Aorta (tissue), 5 donors: ENCODE results near the gene NRG3. TPM values are rescaled to one million over a fixed set of nuclear protein-coding genes. Genes with fewer than 3 reads are reported as not detected.

Source experiments
- ATAC-seq: fragments of 200-7000 bp; cut with Tn5 transposase; one replicate; pipeline ENCODE4 v1.9.1; 2022; ENCODE audit warnings: moderate library complexity; ENCODE audit not compliant: low FRiP score
- DNase-seq, 2 donors: peaks; one replicate each; pipeline ENCODE4 v3.0.0-alpha.2; 2020
- H3K27ac ChIP-seq, 2 donors: one replicate each; pipeline ENCODE4 v1.5.1; 2013; ENCODE audit warnings: low read length in 2 of 2, mild to moderate bottlenecking in 2 of 2, moderate library complexity in 2 of 2, control low read depth in 1 of 2, inconsistent platforms in 1 of 2, low read depth in 1 of 2
- H3K27me3 ChIP-seq, 2 donors: one replicate each; pipeline ENCODE4 v1.6.1; 2013; ENCODE audit warnings: control low read depth in 1 of 2, low read length in 1 of 2, mild to moderate bottlenecking in 1 of 2, moderate library complexity in 1 of 2; ENCODE audit not compliant: insufficient read depth in 2 of 2, control insufficient read depth in 1 of 2
- H3K36me3 ChIP-seq, 2 donors: one replicate each; pipeline ENCODE4 v1.6.1; 2013; ENCODE audit warnings: control low read depth in 1 of 2, low read length in 1 of 2, mild to moderate bottlenecking in 1 of 2; ENCODE audit not compliant: insufficient read depth in 2 of 2, control insufficient read depth in 1 of 2
- H3K4me1 ChIP-seq, 2 donors: one replicate each; pipeline ENCODE4 v1.6.1; 2013; ENCODE audit warnings: low read length in 2 of 2, control low read depth in 1 of 2, mild to moderate bottlenecking in 1 of 2, moderate library complexity in 1 of 2; ENCODE audit not compliant: insufficient read depth in 2 of 2, control insufficient read depth in 1 of 2
- H3K4me3 ChIP-seq, 2 donors: one replicate each; pipeline ENCODE4 v1.5.1; 2013; ENCODE audit warnings: low read length in 2 of 2, control low read depth in 1 of 2, mild to moderate bottlenecking in 1 of 2
- H3K9me3 ChIP-seq: one replicate; pipeline ENCODE4 v1.6.1; 2013; ENCODE audit warnings: mild to moderate bottlenecking, low read length; ENCODE audit not compliant: control insufficient read depth
- WGBS, 2 donors: extraction: QIAGEN DNeasy Blood & Tissue Kit; methylation state at CpG; one replicate each; pipeline ENCODE4 v1.1.7; 2013; 5-methylcytosine and 5-hydroxymethylcytosine counted together
- intact Hi-C, 2 donors: fragments of 100-400 bp; cut with DNase I; formaldehyde crosslinking; loops; one replicate each; pipeline versions ENCODE4 v1.14.2 to v1.15.0; 2022
- polyA plus RNA-seq, 2 donors: library from polyadenylated mRNA; stranded (reverse); fragments of 200-250 nt; gene quantifications; one replicate each; pipeline ENCODE4 v1.2.3, GENCODE V29; 2013
- total RNA-seq, 2 donors: library from RNA; stranded (reverse); fragmentation: NEBNext Ultra II Directional; extraction: Animal tissue kit (Norgen Biotek cat#: 25700); gene quantifications; one replicate each; pipeline ENCODE4 v1.2.1, GENCODE V29; 2021
- donor health status: healthy with polysubstance abuse.
- donor health status: Bipolar disorder and iron deficiency.
- donor health status: DM: no; HTN: no; CAD: no.
- donor health status: DM: no; HTN: no; CAD: no.
- donor health status: DM: yes; HTN: yes; CAD: no.

NRG3 gene
- total and polyA plus RNA-seq, 4 donors: 0.50 to 1.1 (median 0.84) TPM

- Histone ChIP-seq H3K4me3 (no peak overlapping the region), H3K27me3 (no peaks in the 10 kb centered on the region), H3K27ac (no peak overlapping the region), H3K4me1 (no peaks in the 10 kb centered on the region), H3K36me3 (no peaks in the 10 kb centered on the region), H3K9me3 (no peaks in the 10 kb centered on the region)
- WGBS, 2 donors: 71 to 73% methylated on average over 3 of the region's 3 CpGs
- intact Hi-C loops: no loop called here
- DNase-seq: no peak
- no peak for ATAC-seq
Observed at GRCh38 chr10:82680608-82681007, 805.6 kb downstream of the NRG3 start.

DNA sequence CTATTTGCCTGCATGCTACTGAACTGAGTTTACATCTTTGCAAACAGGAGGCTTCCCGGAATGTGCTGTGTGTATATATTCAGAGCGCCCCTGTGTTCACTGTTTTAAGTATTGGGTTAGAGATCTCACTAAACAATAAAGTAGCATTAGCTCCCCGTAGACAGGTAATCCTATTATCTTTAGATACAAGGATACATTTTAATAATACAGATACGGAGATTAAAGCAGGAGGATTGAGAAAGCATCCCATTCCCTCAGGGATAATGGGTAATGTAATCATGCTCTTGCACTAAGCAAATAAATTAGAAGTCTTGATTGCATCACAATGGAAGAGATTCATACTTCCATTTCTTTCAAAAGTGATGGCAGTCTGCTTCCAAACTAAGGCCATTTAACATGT lies 809.0 kb downstream of the NRG3 start:
- H3K27me3 ChIP-seq: no peaks in the 10 kb centered on the region
- H3K4me3 ChIP-seq: no peak overlapping the region
- no peaks in the 10 kb centered on the region for H3K9me3 ChIP-seq
- no peak overlapping the region for H3K27ac ChIP-seq
- intact Hi-C loops: no loop called here
- H3K4me1 ChIP-seq: no peaks in the 10 kb centered on the region
- WGBS, 2 donors: 91 to 94% methylated on average over 4 of the region's 4 CpGs
- DNase-seq: no peak
- no peak for ATAC-seq
- no peaks in the 10 kb centered on the region for H3K36me3 ChIP-seq

DNA sequence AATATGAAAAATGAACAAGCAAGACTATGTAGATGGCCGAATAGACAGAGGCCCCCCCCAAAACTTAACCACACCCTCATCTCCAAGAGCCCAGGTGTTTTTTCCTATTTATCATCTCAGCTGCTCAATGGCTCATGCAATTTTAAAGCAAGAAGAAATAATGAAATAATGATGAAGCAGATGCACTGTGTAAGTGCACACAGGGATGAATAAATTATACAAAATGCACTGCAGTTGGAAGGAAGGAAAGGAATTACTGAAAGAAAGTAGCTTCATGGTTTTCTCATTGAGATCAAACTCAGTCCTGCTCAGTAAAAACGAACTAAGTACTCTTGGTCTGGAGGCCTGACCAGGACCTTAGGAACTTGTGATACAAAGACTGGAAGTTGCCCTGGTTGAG lies 810.1 kb downstream of the NRG3 start:
- H3K27ac ChIP-seq: no peak overlapping the region

DNA sequence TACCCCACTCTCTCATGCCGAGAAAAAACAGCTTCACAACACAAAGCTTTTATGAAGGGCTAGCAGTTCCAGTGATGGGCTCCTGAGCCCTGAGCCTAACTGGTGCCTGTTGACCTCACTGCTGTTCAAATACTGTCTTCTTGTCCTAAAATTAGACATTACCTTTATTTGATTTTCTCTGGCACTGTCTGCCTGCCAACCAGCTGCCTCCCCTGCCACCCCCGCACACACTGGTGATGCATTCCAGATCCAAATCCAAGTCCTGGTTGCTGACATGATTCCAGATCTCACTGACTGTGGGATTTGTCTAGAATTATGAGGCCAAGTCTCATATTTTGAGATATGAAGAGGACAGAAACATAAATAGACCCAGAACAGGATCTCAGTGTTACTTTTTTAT lies 816.2 kb downstream of the NRG3 start:
- Histone ChIP-seq H3K9me3 (peaks cover 2% of the 10 kb centered on the region), H3K4me3 (no peak overlapping the region), H3K27me3 (no peaks in the 10 kb centered on the region), H3K4me1 (no peaks in the 10 kb centered on the region), H3K36me3 (no peaks in the 10 kb centered on the region), H3K27ac (no peak overlapping the region)
- 12 to 13% methylated on average over 2 of the region's 2 CpGs for whole genome bisulfite sequencing, 2 donors
- DNase-seq (no peak), ATAC-seq (no peak)
- intact Hi-C loops: no loop called here

More for the DNA sequence above, 810.1 kb downstream of the NRG3 start:
- DNase-seq (no peak), ATAC-seq (no peak)
- intact Hi-C loops: no loop called here
- no peaks in the 10 kb centered on the region for H3K9me3 ChIP-seq
- whole genome bisulfite sequencing, 2 donors: 80 to 82% methylated on average over 2 of the region's 2 CpGs
- no peaks in the 10 kb centered on the region for H3K4me1 ChIP-seq
- no peaks in the 10 kb centered on the region for H3K36me3 ChIP-seq
- no peaks in the 10 kb centered on the region for H3K27me3 ChIP-seq
- no peak overlapping the region for H3K4me3 ChIP-seq

- no peak overlapping the region for H3K4me3 ChIP-seq
- WGBS, 2 donors: 98 to 99% methylated on average over 4 of the region's 4 CpGs
- H3K9me3 ChIP-seq: peaks cover 2% of the 10 kb centered on the region
- H3K27ac ChIP-seq: no peak overlapping the region
- no peaks in the 10 kb centered on the region for H3K36me3 ChIP-seq
- intact Hi-C loops: no loop called here
- DNase-seq: no peak
- H3K4me1 ChIP-seq: no peaks in the 10 kb centered on the region
- H3K27me3 ChIP-seq: no peaks in the 10 kb centered on the region
- ATAC-seq: no peak
Observed at GRCh38 chr10:82692458-82692857, 817.5 kb downstream of the NRG3 start.

DNA sequence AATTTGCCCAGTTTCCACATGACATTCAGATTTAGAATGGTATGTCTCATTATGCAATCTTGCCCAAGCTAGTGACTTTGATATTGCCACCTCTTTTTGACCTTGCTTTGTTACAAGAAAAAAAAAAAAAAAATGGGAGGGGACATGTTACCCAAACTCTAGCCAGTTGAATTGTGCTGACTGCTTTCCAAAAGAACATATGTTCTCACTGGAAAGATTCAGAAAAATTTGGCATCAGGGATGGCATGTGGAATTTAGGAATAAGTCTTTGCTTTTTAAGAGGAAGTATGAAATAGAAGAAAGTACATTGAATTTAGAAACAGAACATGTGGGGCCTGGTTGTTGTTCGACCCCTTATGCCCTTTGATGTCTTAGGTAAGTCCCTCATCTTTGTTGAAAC lies 846.8 kb downstream of the NRG3 start:
- H3K27me3 ChIP-seq: no peaks in the 10 kb centered on the region
- H3K9me3 ChIP-seq: no peaks in the 10 kb centered on the region
- intact Hi-C loops: no loop called here
- WGBS, 2 donors: 68 to 74% methylated on average over 1 of the region's 1 CpG
- no peak overlapping the region for H3K4me3 ChIP-seq
- no peak for ATAC-seq
- DNase-seq: no peak
- H3K36me3 ChIP-seq: no peaks in the 10 kb centered on the region
- H3K4me1 ChIP-seq: no peaks in the 10 kb centered on the region
- H3K27ac ChIP-seq: no peak overlapping the region

DNA sequence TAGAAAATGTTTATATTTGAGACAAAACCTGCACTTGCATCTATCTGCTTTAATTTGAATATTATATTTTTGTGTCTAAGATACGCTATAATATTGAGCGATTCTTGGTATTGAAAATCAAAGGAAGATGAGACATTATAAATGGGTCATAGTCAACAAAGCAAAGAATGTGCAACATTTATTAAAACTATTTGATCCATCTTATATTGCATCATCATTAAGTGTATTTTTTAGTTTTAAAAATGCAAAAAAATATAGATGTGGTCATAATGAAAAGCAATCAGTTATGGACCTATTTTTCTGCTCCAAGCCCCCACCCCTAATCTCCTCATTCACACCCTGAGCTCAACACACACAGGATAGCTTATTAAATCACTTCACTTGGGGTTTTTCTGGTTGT lies 847.3 kb downstream of the NRG3 start:
- Histone ChIP-seq H3K27me3 (no peaks in the 10 kb centered on the region), H3K9me3 (no peaks in the 10 kb centered on the region), H3K27ac (no peak overlapping the region), H3K4me3 (no peak overlapping the region), H3K36me3 (no peaks in the 10 kb centered on the region), H3K4me1 (no peaks in the 10 kb centered on the region)
- DNase-seq: no peak
- WGBS, 2 donors: 97 to 98% methylated on average over 2 of the region's 2 CpGs
- intact Hi-C loops: no loop called here
- no peak for ATAC-seq

- H3K4me3 ChIP-seq: no peak overlapping the region
- intact Hi-C loops: no loop called here
- H3K27me3 ChIP-seq: no peaks in the 10 kb centered on the region
- H3K36me3 ChIP-seq: no peaks in the 10 kb centered on the region
- ATAC-seq: no peak
- 48 to 96% methylated on average over 1 of the region's 1 CpG for WGBS, 2 donors
- H3K27ac ChIP-seq: no peak overlapping the region
- no peaks in the 10 kb centered on the region for H3K4me1 ChIP-seq
- DNase-seq: no peak
- no peaks in the 10 kb centered on the region for H3K9me3 ChIP-seq
Observed at GRCh38 chr10:82736305-82736704, 861.3 kb downstream of the NRG3 start.

DNA sequence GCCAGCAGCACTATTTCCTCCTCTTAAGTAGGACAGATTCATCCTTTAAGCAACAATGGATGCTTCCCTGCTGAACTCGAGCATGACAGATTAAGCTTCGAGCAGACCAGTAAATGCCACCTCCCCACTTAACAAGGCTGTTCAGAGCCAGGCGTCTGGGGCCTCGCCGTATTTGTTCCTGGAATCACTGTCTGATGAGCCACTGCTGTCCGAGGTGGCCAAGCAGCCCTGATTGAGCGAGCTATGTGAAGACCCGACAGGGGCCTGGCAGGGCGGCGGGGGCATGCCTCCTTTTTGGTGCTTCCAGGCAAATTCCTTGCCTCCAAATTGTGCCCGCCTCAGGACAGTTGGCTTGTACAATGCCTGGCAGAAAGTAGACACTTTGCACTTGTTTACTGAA lies 862.6 kb downstream of the NRG3 start:
- intact Hi-C loops: no loop called here
- DNase-seq (no peak), ATAC-seq (no peak)
- H3K27me3 ChIP-seq: no peaks in the 10 kb centered on the region
- H3K4me1 ChIP-seq: no peaks in the 10 kb centered on the region
- no peak overlapping the region for H3K27ac ChIP-seq
- 88 to 89% methylated on average over 11 of the region's 11 CpGs for WGBS, 2 donors
- no peaks in the 10 kb centered on the region for H3K36me3 ChIP-seq
- H3K9me3 ChIP-seq: no peaks in the 10 kb centered on the region
- no peak overlapping the region for H3K4me3 ChIP-seq
